Adrenal gland (tissue), 5 donors: ENCODE results near the gene TMEM232.

ENCODE experiments used
- POLR2A ChIP-seq, 2 donors: fragments of 450-650 bp; IDR thresholded peaks; one replicate each; pipeline ENCODE4 v1.6.1; 2017; ENCODE audit warnings: antibody characterized with exemption in 2 of 2, mild to moderate bottlenecking in 2 of 2, moderate library complexity in 1 of 2
- TF ChIP-seq, protein P1 (sequence below), 6 experiments: fragments of 450-650 bp in 4 of 6; fragments of 200-600 bp in 2 of 6; sonication (generic) in 1 of 6; IDR thresholded peaks; 1 replicate in 5 of 6; 2 replicates in 1 of 6; pipeline versions ENCODE4 v1.5.1 to v1.8.0; 2016 to 2021; ENCODE audit warnings: antibody characterized with exemption in 6 of 6, mild to moderate bottlenecking in 2 of 6, moderate library complexity in 1 of 6
- donor health status: DM: no; HTN: no; CAD: no.

DNA sequence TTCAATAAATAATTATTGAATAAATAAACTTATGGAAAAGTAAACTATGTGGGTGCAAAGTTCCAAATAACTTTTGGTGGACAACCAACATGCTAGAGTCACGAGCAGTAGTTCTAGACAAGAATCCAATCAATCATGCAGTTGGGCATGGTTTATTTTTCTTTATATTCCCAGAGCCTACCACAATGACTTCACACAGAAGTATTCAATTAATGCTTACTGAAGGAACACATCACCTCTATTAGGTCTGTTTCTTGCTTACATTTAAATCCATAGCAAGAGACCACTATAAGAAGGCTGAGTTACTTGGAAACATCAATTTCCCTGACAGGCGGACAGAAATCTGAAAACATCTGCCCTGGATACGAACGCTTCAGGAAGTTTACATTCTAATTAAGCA is 214.2 kb downstream of the TMEM232 start:
- TF ChIP-seq, protein P1, sequence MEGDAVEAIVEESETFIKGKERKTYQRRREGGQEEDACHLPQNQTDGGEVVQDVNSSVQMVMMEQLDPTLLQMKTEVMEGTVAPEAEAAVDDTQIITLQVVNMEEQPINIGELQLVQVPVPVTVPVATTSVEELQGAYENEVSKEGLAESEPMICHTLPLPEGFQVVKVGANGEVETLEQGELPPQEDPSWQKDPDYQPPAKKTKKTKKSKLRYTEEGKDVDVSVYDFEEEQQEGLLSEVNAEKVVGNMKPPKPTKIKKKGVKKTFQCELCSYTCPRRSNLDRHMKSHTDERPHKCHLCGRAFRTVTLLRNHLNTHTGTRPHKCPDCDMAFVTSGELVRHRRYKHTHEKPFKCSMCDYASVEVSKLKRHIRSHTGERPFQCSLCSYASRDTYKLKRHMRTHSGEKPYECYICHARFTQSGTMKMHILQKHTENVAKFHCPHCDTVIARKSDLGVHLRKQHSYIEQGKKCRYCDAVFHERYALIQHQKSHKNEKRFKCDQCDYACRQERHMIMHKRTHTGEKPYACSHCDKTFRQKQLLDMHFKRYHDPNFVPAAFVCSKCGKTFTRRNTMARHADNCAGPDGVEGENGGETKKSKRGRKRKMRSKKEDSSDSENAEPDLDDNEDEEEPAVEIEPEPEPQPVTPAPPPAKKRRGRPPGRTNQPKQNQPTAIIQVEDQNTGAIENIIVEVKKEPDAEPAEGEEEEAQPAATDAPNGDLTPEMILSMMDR (IDR thresholded peaks at IDR 0.05): no peak
- TF ChIP-seq POLR2A (IDR thresholded peaks at IDR 0.05): no peak
